ENCODE results near the gene KCTD2.

KCTD2 gene

DNA sequence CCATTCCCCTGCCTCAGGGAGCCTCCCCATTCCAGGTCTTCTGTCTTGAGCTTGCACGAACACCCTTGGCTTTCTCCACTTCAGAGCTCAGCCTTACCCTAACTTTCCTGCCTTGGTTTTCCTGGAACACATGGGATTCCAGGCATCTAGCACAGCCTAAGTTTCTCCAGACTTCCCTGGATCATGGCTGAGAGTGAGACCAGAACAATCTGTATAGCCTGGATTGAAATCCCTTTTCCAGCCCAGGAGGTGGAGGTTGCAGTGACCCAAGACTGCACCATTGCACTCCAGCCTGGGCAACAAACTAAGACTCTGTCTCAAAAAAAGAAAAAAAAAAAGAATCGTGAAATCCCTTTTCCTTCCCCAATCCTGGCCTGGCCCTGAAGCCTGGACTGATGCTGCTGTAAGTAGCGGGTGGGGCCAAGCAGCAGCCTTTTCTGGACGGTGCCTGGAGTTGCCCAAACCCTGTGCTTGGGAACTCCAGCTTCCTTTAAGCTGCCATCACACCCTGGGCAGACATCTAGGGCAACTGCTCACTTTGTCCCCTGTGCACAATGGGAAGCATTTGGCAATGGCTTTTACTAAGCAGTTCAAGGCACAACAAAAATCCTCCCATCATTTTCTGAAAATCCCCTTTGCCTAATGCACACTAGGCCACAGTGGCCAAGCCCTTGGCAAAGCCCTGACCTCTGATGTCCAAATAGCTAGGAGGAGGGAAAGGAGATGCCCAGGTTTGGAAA, 28.7 kb downstream of the KCTD2 start:
- ATAC-seq (no peak), DNase-seq (no peak)
- no peak overlapping the region for H3K4me3 Mint-ChIP-seq
- H3K4me1 Mint-ChIP-seq, result peaks cover 37% of the 10 kb centered on the region
- no peaks in the 10 kb centered on the region for H3K9me3 Mint-ChIP-seq
- H3K27me3 Mint-ChIP-seq, result no peaks in the 10 kb centered on the region
- no peak overlapping the region for H3K27ac Mint-ChIP-seq

- no peak for DNase-seq
- no peak for ATAC-seq
- peaks cover 6% of the 10 kb centered on the region for H3K27me3 Mint-ChIP-seq
- H3K4me1 Mint-ChIP-seq, result peaks cover 37% of the 10 kb centered on the region
- H3K4me3 Mint-ChIP-seq, result peak overlapping the region; percentile 79 to 93
- H3K27ac Mint-ChIP-seq, result peak overlapping the region in 1 of 2 donors; percentile 82
- no peaks in the 10 kb centered on the region for H3K9me3 Mint-ChIP-seq
Measured at GRCh38 chr17:75077072-75077495, 30.1 kb downstream of the KCTD2 start.

- ATAC-seq, result peak; percentile 83
- peak; percentile 52 to 57 for DNase-seq
- Mint-ChIP-seq H3K4me1 (peaks cover 37% of the 10 kb centered on the region), H3K4me3 (peak overlapping the region; percentile 79 to 93), H3K27ac (peak overlapping the region; percentile 82 to 91), H3K9me3 (no peaks in the 10 kb centered on the region), H3K27me3 (peaks cover 10% of the 10 kb centered on the region)
Measured at GRCh38 chr17:75077496-75078283, 30.7 kb downstream of the KCTD2 start.

GRCh38 chr17:75078284-75079022, 31.4 kb downstream of the KCTD2 start:
- no peaks in the 10 kb centered on the region for H3K9me3 Mint-ChIP-seq
- H3K4me1 Mint-ChIP-seq, result peaks cover 37% of the 10 kb centered on the region
- peaks cover 10% of the 10 kb centered on the region for H3K27me3 Mint-ChIP-seq
- ATAC-seq (peak; percentile 62), DNase-seq (no peak)
- peak overlapping the region; percentile 79 to 93 for H3K4me3 Mint-ChIP-seq
- peak overlapping the region in 1 of 2 donors; percentile 54 for H3K27ac Mint-ChIP-seq

- DNase-seq (no peak), ATAC-seq (no peak)
- Mint-ChIP-seq H3K4me3 (peak overlapping the region in 1 of 2 donors; percentile 93), H3K4me1 (peaks cover 40% of the 10 kb centered on the region), H3K27ac (peak overlapping the region in 1 of 2 donors; percentile 54), H3K27me3 (peaks cover 10% of the 10 kb centered on the region), H3K9me3 (no peaks in the 10 kb centered on the region)
Measured at GRCh38 chr17:75079023-75079373, 32.0 kb downstream of the KCTD2 start.

GRCh38 chr17:75081611-75082540, 34.9 kb downstream of the KCTD2 start:
- peaks cover 10% of the 10 kb centered on the region for H3K27me3 Mint-ChIP-seq
- ATAC-seq, result no peak
- H3K4me3 Mint-ChIP-seq, result no peak overlapping the region
- DNase-seq, result no peak
- H3K9me3 Mint-ChIP-seq, result no peaks in the 10 kb centered on the region
- no peak overlapping the region for H3K27ac Mint-ChIP-seq
- H3K4me1 Mint-ChIP-seq, result peaks cover 48% of the 10 kb centered on the region

- H3K4me1 Mint-ChIP-seq, result peaks cover 46% of the 10 kb centered on the region
- no peak for ATAC-seq
- no peaks in the 10 kb centered on the region for H3K9me3 Mint-ChIP-seq
- no peak for DNase-seq
- H3K27me3 Mint-ChIP-seq, result peaks cover 10% of the 10 kb centered on the region
- H3K27ac Mint-ChIP-seq, result no peak overlapping the region
- no peak overlapping the region for H3K4me3 Mint-ChIP-seq
Measured at GRCh38 chr17:75082683-75083082, 35.7 kb downstream of the KCTD2 start.

DNA sequence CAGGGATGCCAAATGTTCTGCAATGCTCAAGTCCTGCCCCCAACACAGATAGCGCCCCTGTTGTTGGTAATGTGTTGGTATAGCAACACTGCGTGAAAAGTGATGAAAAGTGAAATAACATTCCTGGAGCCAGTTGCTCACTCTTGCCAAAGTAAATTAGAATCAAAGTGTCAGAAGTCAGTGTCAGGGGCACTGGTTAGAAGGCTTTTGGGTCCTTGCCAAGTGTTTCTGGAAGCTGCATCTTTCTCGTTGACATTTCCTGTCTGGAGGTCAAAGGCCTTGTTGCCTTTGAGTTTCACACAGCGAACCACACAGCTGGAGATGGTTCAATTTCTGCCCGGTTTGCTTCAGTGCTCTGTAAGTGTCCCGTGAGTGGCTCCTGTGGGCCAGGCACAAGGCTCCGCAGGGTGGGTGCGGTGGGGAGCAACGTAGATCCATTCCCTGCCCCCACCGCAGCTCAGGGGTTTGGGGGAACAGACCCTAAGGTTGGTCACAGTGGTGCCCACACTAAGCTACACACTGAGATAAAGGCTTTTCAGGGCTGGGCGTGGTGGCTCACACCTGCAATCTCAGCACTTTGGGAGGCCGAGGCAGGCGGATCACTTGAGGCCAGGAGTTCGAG, 37.1 kb downstream of the KCTD2 start:
- DNase-seq (no peak), ATAC-seq (peak; percentile 8)
- Mint-ChIP-seq H3K27me3 (peaks cover 10% of the 10 kb centered on the region), H3K4me3 (peak overlapping the region in 1 of 2 donors; percentile 21), H3K27ac (peak overlapping the region in 1 of 2 donors; percentile 30), H3K9me3 (no peaks in the 10 kb centered on the region), H3K4me1 (peaks cover 45% of the 10 kb centered on the region)

GRCh38 chr17:75086496-75087181, 39.6 kb downstream of the KCTD2 start:
- DNase-seq (no peak), ATAC-seq (no peak)
- Mint-ChIP-seq H3K27me3 (peaks cover 9% of the 10 kb centered on the region), H3K27ac (peak overlapping the region in 1 of 2 donors; percentile 1), H3K4me3 (peak overlapping the region; percentile 74 to 76), H3K4me1 (peaks cover 53% of the 10 kb centered on the region), H3K9me3 (no peaks in the 10 kb centered on the region)

GRCh38 chr17:75087182-75087557, 40.1 kb downstream of the KCTD2 start:
- Mint-ChIP-seq H3K4me1 (peaks cover 53% of the 10 kb centered on the region), H3K27me3 (peaks cover 4% of the 10 kb centered on the region), H3K4me3 (peak overlapping the region; percentile 74 to 76), H3K27ac (peak overlapping the region; percentile 71 to 84), H3K9me3 (no peaks in the 10 kb centered on the region)
- no peak for ATAC-seq
- DNase-seq, result no peak

- Mint-ChIP-seq H3K27ac (peak within 1 kb of the TSS; percentile 85 to 97), H3K9me3 (no peaks in the 10 kb centered on the region), H3K4me1 (peaks cover 53% of the 10 kb centered on the region), H3K27me3 (no peaks in the 10 kb centered on the region), H3K4me3 (peak within 1 kb of the TSS; percentile 85 to 88)
- DNase-seq, result peak; percentile 39
- peak; percentile 75 for ATAC-seq
Measured at GRCh38 chr17:75087558-75088453, 40.8 kb downstream of the KCTD2 start, which contains the start of gene SLC16A5. TSS of gene SLC16A5 (plus strand) at chr17:75087954. CDS start at chr17:75093637, 5,683 bp downstream.

DNA sequence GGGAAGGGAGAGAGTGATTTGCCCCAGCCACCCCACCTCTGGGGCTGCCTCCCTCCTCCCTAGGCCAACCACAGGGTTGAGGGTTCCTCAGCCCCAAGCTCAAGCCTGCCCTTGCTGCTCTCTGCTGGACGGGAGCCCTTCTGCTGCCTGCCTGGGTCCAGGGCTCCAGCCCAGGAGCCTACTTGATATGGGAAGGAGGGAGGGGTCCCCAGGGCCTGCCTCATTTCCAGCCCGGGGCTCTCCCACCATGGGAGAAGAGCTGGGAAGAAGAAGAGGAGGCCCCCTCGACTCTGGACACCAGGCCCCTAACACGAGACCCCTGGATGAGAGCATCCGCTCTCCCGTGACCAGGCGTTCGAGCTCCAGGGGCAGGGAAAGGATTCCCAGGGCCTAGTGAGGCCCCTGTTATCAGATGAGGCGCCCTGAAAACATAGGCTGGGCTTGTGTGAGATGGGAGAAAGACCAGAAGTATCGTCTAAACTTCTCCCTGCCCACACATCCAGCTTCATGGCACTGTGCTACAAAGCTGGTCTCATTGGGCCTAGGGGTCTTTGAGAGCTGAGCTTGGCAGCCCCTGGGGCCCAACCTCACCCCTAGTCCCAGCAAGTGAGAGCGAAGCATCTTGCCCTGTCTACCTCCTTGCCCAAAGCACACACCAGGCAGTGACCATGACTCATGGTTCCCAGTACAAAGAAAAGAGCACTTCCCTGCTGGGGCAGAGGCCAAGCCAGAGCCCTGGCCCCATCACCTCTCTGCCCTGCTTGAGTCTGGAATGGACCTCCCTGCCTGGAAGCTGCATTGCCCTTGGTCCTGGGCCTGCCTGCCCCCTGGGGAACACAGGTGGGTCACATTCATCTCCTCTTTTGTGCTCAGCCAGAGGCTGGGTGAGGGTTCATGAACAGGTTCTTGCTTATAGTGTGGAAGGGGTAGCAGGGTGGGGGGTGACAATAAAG, 41.7 kb downstream of the KCTD2 start:
- Mint-ChIP-seq H3K4me1 (peaks cover 53% of the 10 kb centered on the region), H3K27ac (peak overlapping the region in 1 of 2 donors; percentile 85), H3K27me3 (no peaks in the 10 kb centered on the region), H3K9me3 (no peaks in the 10 kb centered on the region), H3K4me3 (peak overlapping the region; percentile 85 to 88)
- peak; percentile 30 for ATAC-seq
- DNase-seq, result no peak
